GM15510 (cell line): ENCODE data around the gene MAB21L4.

ENCODE experiments used
- POLR2A ChIP-seq: IDR thresholded peaks from 3 replicates; pipeline ENCODE4 v1.6.1; 2011; ENCODE audit warnings: borderline replicate concordance; ENCODE audit not compliant: insufficient read length; ENCODE audit errors: extremely low read depth

Gene MAB21L4

GRCh38 chr2:240928476-240929363 lies 32.8 kb upstream of the MAB21L4 start:
- no peak for TF ChIP-seq POLR2A

GRCh38 chr2:240927390-240927781 lies 31.4 kb upstream of the MAB21L4 start:
- TF ChIP-seq POLR2A = no peak

- TF ChIP-seq POLR2A = no peak
Measured at GRCh38 chr2:240926516-240927389, 30.8 kb upstream of the MAB21L4 start.

- no peak for TF ChIP-seq POLR2A
Measured at GRCh38 chr2:240925568-240926515, 29.9 kb upstream of the MAB21L4 start.

- TF ChIP-seq POLR2A = no peak
Measured at GRCh38 chr2:240925191-240925567, 29.2 kb upstream of the MAB21L4 start.

- no peak for TF ChIP-seq POLR2A
Measured at GRCh38 chr2:240922982-240923537, 27.1 kb upstream of the MAB21L4 start.

- TF ChIP-seq POLR2A = no peak
Measured at GRCh38 chr2:240922245-240922981, 26.5 kb upstream of the MAB21L4 start.

- TF ChIP-seq POLR2A = no peak
Measured at GRCh38 chr2:240921995-240922244, 26.0 kb upstream of the MAB21L4 start.

- no peak for TF ChIP-seq POLR2A
Measured at GRCh38 chr2:240921311-240921994, 25.5 kb upstream of the MAB21L4 start.

- TF ChIP-seq POLR2A = no peak
Measured at GRCh38 chr2:240920783-240921231, 24.9 kb upstream of the MAB21L4 start.

- TF ChIP-seq POLR2A = no peak
Measured at GRCh38 chr2:240919786-240920782, 24.1 kb upstream of the MAB21L4 start.

- no peak for TF ChIP-seq POLR2A
Measured at GRCh38 chr2:240919161-240919781, 23.3 kb upstream of the MAB21L4 start.
